GM12892 (cell line): Measurements from ENCODE around the gene PPM1L.

Experiments used
- POLR2A ChIP-seq: IDR thresholded peaks from 2 replicates; pipeline ENCODE4 v1.6.1; 2011; ENCODE audit warnings: low read depth, low read length, control low read depth
- POLR2AphosphoS5 ChIP-seq: IDR thresholded peaks from 2 replicates; pipeline ENCODE4 v1.6.1; 2011; ENCODE audit warnings: low read depth, low read length, control low read depth

DNA sequence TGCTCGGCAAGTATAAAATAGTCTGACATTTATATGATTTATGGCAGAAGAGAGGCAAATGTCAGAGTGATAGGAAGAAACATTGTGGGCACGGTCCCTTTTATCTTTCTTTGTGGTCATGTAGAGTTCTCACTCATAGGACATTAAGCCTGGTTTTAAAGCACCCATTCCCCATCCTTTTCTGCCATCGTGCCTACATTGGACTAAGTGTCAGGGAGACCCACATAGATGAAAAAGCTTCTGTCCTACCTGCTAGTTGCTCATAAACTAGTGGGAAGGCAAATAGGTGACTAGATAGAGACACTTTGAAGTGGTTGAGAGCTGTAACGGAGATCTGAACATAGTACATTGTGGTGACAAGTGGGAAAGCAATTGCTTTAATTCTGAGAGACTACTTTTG lies 193.4 kb downstream of the PPM1L start:
- no peak for TF ChIP-seq POLR2A
- TF ChIP-seq POLR2AphosphoS5: no peak
